Heart left ventricle (tissue), 13 donors: Measurements from ENCODE around the gene SCUBE3.

Experiments
- CTCF ChIP-seq, 12 donors: fragments of 200-600 bp; sonication (generic) in 4 of 12; IDR thresholded peaks; one replicate each; pipeline versions ENCODE4 v1.5.0 to v1.8.0; 2018 to 2022; ENCODE audit warnings: antibody characterized with exemption in 12 of 12, mild to moderate bottlenecking in 5 of 12
- POLR2A ChIP-seq, 2 donors: fragments of 450-650 bp; IDR thresholded peaks; one replicate each; pipeline ENCODE4 v1.6.1; 2017; ENCODE audit warnings: antibody characterized with exemption in 2 of 2, mild to moderate bottlenecking in 2 of 2, moderate library complexity in 2 of 2
- donor health status: ischemic (EF 13 %, LVEDD 7.1; RV severe dilation, severe dysfunction).
- donor health status: DM: no; HTN: yes; CAD: no.
- donor health status: DM: no; HTN: no; CAD: no.
- donor health status: ischemic (EF 25% LVEDD 6.9; RV normal size, moderate dysfunction).
- donor health status: ischemic (EF 25% LVEDD 5.7; RV mildly dilated, moderate dysfunction).
- donor health status: ischemic (EF 35%, LVEDD 5.7; RV mildly dilated, moderate dysfunction).
- donor health status: nonischemic (EF 11% LVEDD 7.7; RV severe dilation, severe dysfunction).
- donor health status: DM: yes; HTN: yes; CAD: no.
- donor health status: PGD.
- donor health status: ischemic (EF 29% LVEDD 5.4; RV normal size, mild dysfunction).
- donor health status: nonischemic (EF 23%, LVEDD 6.1; RV moderate dilation, normal function).

- TF ChIP-seq CTCF (IDR thresholded peaks at IDR 0.05) (no peak), POLR2A (IDR thresholded peaks at IDR 0.05) (no peak)
These were observed 30.5 kb upstream of the SCUBE3 start for GRCh38 chr6:35183281-35183680.
